Upper lobe of left lung (tissue), 6 donors: Measurements from ENCODE around the gene TFAP2C. TPM values are rescaled to one million over a fixed set of nuclear protein-coding genes. Genes with fewer than 3 reads are reported as not detected.

Experiments used
- ATAC-seq, 2 donors: fragments of 200-7000 bp; cut with Tn5 transposase; one replicate each; pipeline ENCODE4 v1.9.1; 2022; ENCODE audit warnings: mild to moderate bottlenecking in 2 of 2, moderate library complexity in 2 of 2; ENCODE audit not compliant: low FRiP score in 2 of 2
- DNase-seq, 2 donors: peaks; one replicate each; pipeline ENCODE4 v3.0.0-alpha.2; 2019 to 2020
- H3K27ac ChIP-seq, 4 donors: fragments of 200-600 bp; sonication (generic); one replicate each; pipeline ENCODE4 v1.5.1; 2016 to 2019
- H3K27me3 ChIP-seq, 4 donors: fragments of 200-600 bp; sonication (generic); one replicate each; pipeline ENCODE4 v1.5.1; 2017 to 2019
- H3K36me3 ChIP-seq, 4 donors: fragments of 200-600 bp; sonication (generic); one replicate each; pipeline ENCODE4 v1.5.1; 2016 to 2019
- H3K4me1 ChIP-seq, 4 donors: fragments of 200-600 bp; sonication (generic); one replicate each; pipeline ENCODE4 v1.5.1; 2018 to 2019
- H3K4me3 ChIP-seq, 4 donors: fragments of 200-600 bp; sonication (generic); one replicate each; pipeline ENCODE4 v1.5.1; 2017 to 2019; ENCODE audit warnings: mild to moderate bottlenecking in 2 of 4, moderate library complexity in 1 of 4
- H3K9me3 ChIP-seq, 4 donors: fragments of 200-600 bp; sonication (generic); one replicate each; pipeline ENCODE4 v1.5.1; 2018 to 2019
- CTCF ChIP-seq, 6 experiments: fragments of 450-650 bp in 4 of 6; fragments of 200-600 bp in 2 of 6; sonication (generic) in 2 of 6; IDR thresholded peaks; one replicate each; pipeline ENCODE4 v1.5.1; 2016 to 2019; ENCODE audit warnings: antibody characterized with exemption in 6 of 6
- EP300 ChIP-seq, 4 donors: sonication (generic); formaldehyde crosslinking; IDR thresholded peaks; one replicate each; pipeline ENCODE4 v1.5.1; 2017; ENCODE audit warnings: antibody characterized with exemption in 4 of 4, control low read depth in 2 of 4
- POLR2A ChIP-seq, 4 donors: fragments of 450-650 bp; IDR thresholded peaks; one replicate each; pipeline ENCODE4 v1.5.1; 2016 to 2017; ENCODE audit warnings: antibody characterized with exemption in 4 of 4, mild to moderate bottlenecking in 2 of 4
- POLR2AphosphoS5 ChIP-seq, 2 donors: sonication (generic); formaldehyde crosslinking; IDR thresholded peaks; one replicate each; pipeline ENCODE4 v1.5.1; 2017; ENCODE audit warnings: antibody characterized with exemption in 2 of 2
- WGBS, 2 donors: methylation state at CpG; one replicate each; pipeline ENCODE4 v1.1.5; 2017 to 2018; 5-methylcytosine and 5-hydroxymethylcytosine counted together
- total RNA-seq, 6 donors: library from RNA; depleted of rRNA in 4 of 6; stranded (reverse); fragments of >200 nt in 4 of 6; gene quantifications; one replicate each; pipeline versions ENCODE4 v1.1.0 to v1.2.1, GENCODE V29; 2016 to 2021
- donor health status: DM: no; HTN: no; CAD: no; lungs with moderate emphysema.
- donor health status: DM: no; HTN: yes; CAD: no; lungs with severe emphysema.

The TFAP2C gene
- total RNA-seq, 6 donors from 2014 or later = 3.0 to 9.4 (median 5.4) TPM

DNA sequence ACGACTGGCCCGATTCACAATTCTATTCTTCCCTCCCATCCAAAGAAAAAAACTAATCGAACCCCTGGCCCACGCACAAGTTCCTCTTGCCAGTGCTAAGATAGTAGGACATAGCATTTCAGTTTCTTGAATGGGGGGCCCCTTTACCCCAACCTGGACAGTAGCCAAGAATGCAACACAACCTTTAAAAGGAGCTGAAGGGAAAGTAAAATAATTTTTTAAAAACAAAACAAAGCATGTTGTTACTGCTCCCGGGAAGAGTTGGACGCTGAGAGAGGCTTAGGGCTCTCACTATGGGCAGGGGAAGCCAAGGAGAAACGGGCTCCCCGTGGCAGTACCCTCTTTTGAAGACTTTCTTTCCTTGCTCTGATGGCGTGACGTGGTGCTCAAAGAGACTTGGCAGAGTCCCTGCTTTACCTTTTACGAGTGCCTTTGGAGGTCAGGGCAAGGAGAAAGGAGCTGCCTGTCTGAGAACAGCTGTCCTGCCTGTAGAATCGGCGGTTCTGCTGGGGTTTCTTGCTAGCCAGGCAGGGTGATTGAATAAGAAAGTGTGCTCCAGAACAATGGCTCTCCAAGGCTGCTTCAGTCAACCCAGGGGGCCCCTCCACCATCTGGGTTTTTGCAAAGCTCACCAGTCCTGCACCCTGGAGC lies 5.8 kb downstream of the TFAP2C start:
- no peak for TF ChIP-seq POLR2AphosphoS5 (IDR thresholded peaks at IDR 0.05)
- no peaks in the 10 kb centered on the region for H3K9me3 ChIP-seq
- ATAC-seq (no peak), DNase-seq (no peak)
- 52 to 54% methylated on average over 11 to 13 of the region's 13 CpGs for WGBS, 2 donors
- H3K4me1 ChIP-seq = peaks cover 0 to 22% (median 8%) of the 10 kb centered on the region in 4 donors
- H3K27me3 ChIP-seq = peaks cover 0 to 21% (median 16%) of the 10 kb centered on the region in 4 donors
- peaks cover 0 to 3% (median 0%) of the 10 kb centered on the region in 4 donors for H3K36me3 ChIP-seq
- H3K4me3 ChIP-seq = no peak overlapping the region
- no peak overlapping the region for H3K27ac ChIP-seq

GRCh38 chr20:56636716-56637115 lies 7.6 kb downstream of the TFAP2C start:
- H3K36me3 ChIP-seq = peaks cover 0 to 3% (median 0%) of the 10 kb centered on the region in 4 donors
- H3K9me3 ChIP-seq = no peaks in the 10 kb centered on the region
- no peak overlapping the region for H3K27ac ChIP-seq
- no peak for DNase-seq
- H3K27me3 ChIP-seq = peaks cover 0 to 3% (median 1%) of the 10 kb centered on the region in 4 donors
- ATAC-seq = no peak
- no peak overlapping the region for H3K4me3 ChIP-seq
- WGBS, 2 donors = 64 to 68% methylated on average over 3 of the region's 3 CpGs
- H3K4me1 ChIP-seq = peaks cover 0 to 4% (median 0%) of the 10 kb centered on the region in 4 donors
- TF ChIP-seq POLR2A (IDR thresholded peaks at IDR 0.05) = no peak
- no peak for TF ChIP-seq CTCF (IDR thresholded peaks at IDR 0.05)
- no peak for TF ChIP-seq POLR2AphosphoS5 (IDR thresholded peaks at IDR 0.05)
- TF ChIP-seq EP300 (IDR thresholded peaks at IDR 0.05) = no peak

- H3K4me1 ChIP-seq = no peaks in the 10 kb centered on the region
- H3K27ac ChIP-seq = no peak overlapping the region
- H3K4me3 ChIP-seq = no peak overlapping the region
- 83 to 87% methylated on average over 10 of the region's 10 CpGs for WGBS, 2 donors
- H3K27me3 ChIP-seq = peaks cover 0 to 3% (median 0%) of the 10 kb centered on the region in 4 donors
- DNase-seq = no peak
- no peaks in the 10 kb centered on the region for H3K9me3 ChIP-seq
- ATAC-seq = no peak
- no peak for TF ChIP-seq EP300 (IDR thresholded peaks at IDR 0.05)
- TF ChIP-seq POLR2A (IDR thresholded peaks at IDR 0.05) = no peak
- TF ChIP-seq POLR2AphosphoS5 (IDR thresholded peaks at IDR 0.05) = no peak
- no peak for TF ChIP-seq CTCF (IDR thresholded peaks at IDR 0.05)
- H3K36me3 ChIP-seq = peaks cover 0 to 3% (median 0%) of the 10 kb centered on the region in 4 donors
These were observed 8.5 kb downstream of the TFAP2C start for GRCh38 chr20:56637576-56637975.

GRCh38 chr20:56646599-56646998 lies 17.5 kb downstream of the TFAP2C start:
- Histone ChIP-seq H3K27ac (no peak overlapping the region), H3K4me3 (no peak overlapping the region), H3K9me3 (no peaks in the 10 kb centered on the region), H3K4me1 (no peaks in the 10 kb centered on the region), H3K27me3 (no peaks in the 10 kb centered on the region), H3K36me3 (no peaks in the 10 kb centered on the region)
- WGBS, 2 donors = 87 to 90% methylated on average over 4 of the region's 4 CpGs
- no peak for TF ChIP-seq CTCF (IDR thresholded peaks at IDR 0.05)
- TF ChIP-seq EP300 (IDR thresholded peaks at IDR 0.05) = no peak
- TF ChIP-seq POLR2AphosphoS5 (IDR thresholded peaks at IDR 0.05) = no peak
- TF ChIP-seq POLR2A (IDR thresholded peaks at IDR 0.05) = no peak
- ATAC-seq = no peak
- no peak for DNase-seq

DNA sequence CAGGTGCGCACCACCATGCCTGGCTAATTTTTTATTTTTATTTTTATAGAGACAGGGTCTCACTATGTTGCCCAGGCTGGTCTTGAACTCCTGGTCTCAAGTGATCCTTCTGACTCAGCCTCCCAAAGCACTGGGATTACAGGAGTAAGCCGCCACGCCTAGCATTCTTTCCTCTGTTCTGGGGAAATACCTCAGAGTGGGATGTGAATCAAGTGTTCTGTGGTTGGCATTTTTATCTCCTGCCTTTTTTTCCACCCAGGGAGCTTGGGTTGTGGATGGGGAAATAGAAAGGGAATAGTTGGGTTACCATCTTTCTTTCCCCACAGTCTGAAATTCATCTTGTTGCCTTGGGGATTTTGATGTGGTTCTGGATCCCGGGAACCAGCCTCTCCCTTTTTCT lies 24.1 kb downstream of the TFAP2C start:
- no peaks in the 10 kb centered on the region for H3K36me3 ChIP-seq
- 92 to 97% methylated on average over 4 of the region's 4 CpGs for whole genome bisulfite sequencing, 2 donors
- H3K27me3 ChIP-seq = no peaks in the 10 kb centered on the region
- H3K4me1 ChIP-seq = no peaks in the 10 kb centered on the region
- H3K27ac ChIP-seq = no peak overlapping the region
- no peak overlapping the region for H3K4me3 ChIP-seq
- no peak for TF ChIP-seq EP300 (IDR thresholded peaks at IDR 0.05)
- no peak for TF ChIP-seq CTCF (IDR thresholded peaks at IDR 0.05)
- no peak for TF ChIP-seq POLR2A (IDR thresholded peaks at IDR 0.05)
- TF ChIP-seq POLR2AphosphoS5 (IDR thresholded peaks at IDR 0.05) = no peak
- DNase-seq (no peak), ATAC-seq (no peak)
- H3K9me3 ChIP-seq = no peaks in the 10 kb centered on the region
